Erythroblast (primary cell): ENCODE results near the gene GPR176.
"Not testable (repeated sequence)": the region's sequence is repeated elsewhere in the genome, so short reads cannot be mapped to it uniquely, and the experiment has no call there.

Experiments used
- DNase-seq, 2 experiments: peaks; one replicate each; lab custom pipeline; 2025; lab: John Stamatoyannopoulos, UW
- GATA1 ChIP-seq: IDR thresholded peaks from 2 replicates; pipeline ENCODE4 v1.6.1; 2011; ENCODE audit warnings: low read depth, mild to moderate bottlenecking, control low read depth, low read length, moderate library complexity
- POLR2A ChIP-seq: IDR thresholded peaks from 2 replicates; pipeline ENCODE4 v1.6.1; 2011; ENCODE audit warnings: mild to moderate bottlenecking, low read length

The GPR176 gene

DNA sequence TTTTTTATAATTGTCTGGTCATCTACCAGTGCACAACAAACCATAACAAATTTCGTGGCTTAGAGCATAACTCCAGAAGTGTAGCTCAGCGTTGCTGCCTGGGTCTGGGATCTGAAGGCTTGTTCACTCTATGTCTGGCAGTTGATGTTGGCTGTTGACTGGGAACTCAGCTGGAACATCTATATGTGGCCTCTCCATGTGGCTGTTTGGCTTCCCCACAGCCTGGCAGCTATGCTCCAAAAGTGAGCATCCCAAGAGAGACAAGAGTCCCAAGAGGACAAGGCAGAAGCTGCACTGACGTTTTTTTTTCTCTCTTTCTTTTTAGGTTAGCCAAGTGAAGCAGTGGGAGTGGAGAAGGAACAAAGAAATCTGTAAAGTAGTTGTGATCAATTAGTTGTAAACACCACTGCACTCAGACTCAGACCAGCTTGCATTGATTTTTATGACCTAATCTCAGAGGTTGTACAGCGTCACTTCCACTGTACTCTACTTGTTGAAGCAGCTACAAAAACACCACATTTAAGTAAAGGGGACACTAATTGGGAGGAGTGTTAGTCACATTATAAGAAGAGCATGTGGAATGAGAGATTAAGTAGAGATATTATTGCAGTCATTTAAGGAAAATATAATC lies 2.5 kb upstream of the GPR176 start:
- no peak for TF ChIP-seq GATA1
- no peak for TF ChIP-seq POLR2A
- no peak for DNase-seq

GRCh38 chr15:39921274-39921638 lies 1.2 kb upstream of the GPR176 start:
- DNase-seq: no peak
- TF ChIP-seq GATA1 (no peak), POLR2A (no peak)

- no peak for TF ChIP-seq GATA1
- TF ChIP-seq POLR2A: peak; percentile 79
- DNase-seq: peak; percentile 87 to 92
Measured at GRCh38 chr15:39920510-39921273, 626 bp upstream of the GPR176 start.

GRCh38 chr15:39919411-39919747 lies 687 bp downstream of the GPR176 start:
- no peak for DNase-seq
- TF ChIP-seq GATA1 (no peak), POLR2A (no peak)

- TF ChIP-seq GATA1: no peak
- DNase-seq: peak in 1 of 2 experiments; percentile 35
Measured at GRCh38 chr15:39918688-39919385, 1.2 kb downstream of the GPR176 start.

DNA sequence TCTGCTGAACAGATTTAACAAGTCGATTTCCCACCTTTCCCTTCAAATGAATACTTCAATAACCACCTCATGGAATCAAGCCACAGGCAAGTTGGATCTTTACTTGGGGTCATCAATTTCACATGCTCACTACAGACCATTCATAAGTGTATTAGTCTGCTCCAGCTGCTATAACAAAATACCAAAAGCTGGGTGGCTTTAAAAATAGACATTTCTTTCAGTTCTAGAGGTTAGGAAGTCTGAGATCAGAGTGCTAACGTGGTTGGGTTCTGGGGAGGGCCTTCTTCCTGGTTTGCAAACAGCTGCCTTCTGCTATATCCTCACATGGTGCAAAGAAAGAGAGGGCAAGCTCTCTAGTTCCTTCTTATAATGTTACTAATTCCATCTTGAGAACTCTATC lies 5.1 kb downstream of the GPR176 start:
- no peak for DNase-seq
- no peak for TF ChIP-seq POLR2A
- TF ChIP-seq GATA1: no peak

- TF ChIP-seq GATA1: no peak
- TF ChIP-seq POLR2A: no peak
- no peak for DNase-seq
Measured at GRCh38 chr15:39909007-39909406, 11.1 kb downstream of the GPR176 start.

- no peak for DNase-seq
- TF ChIP-seq GATA1: no peak
- TF ChIP-seq POLR2A: no peak
Measured at GRCh38 chr15:39908186-39908585, 11.9 kb downstream of the GPR176 start.

GRCh38 chr15:39907216-39907615 lies 12.8 kb downstream of the GPR176 start:
- TF ChIP-seq POLR2A (no peak), GATA1 (no peak)
- no peak for DNase-seq

DNA sequence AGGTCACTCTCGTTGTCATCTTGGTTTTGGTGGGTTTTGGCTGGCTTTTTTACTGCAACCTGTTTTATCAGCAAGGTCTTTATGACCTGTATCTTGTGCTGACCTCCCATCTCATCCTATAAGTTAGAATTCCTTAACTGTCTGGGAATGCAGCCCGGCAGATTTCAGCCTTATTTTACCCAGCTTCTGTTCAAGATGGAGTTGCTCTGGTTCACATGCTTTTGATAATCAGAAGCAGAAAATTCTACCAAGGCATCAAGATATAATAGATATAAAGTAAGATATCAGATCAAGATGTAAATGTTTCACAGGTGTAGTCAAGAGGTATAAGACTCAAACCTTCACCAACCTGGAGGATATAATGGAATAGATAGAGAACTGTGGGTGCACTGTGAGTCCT lies 16.0 kb downstream of the GPR176 start:
- no peak for TF ChIP-seq POLR2A

DNA sequence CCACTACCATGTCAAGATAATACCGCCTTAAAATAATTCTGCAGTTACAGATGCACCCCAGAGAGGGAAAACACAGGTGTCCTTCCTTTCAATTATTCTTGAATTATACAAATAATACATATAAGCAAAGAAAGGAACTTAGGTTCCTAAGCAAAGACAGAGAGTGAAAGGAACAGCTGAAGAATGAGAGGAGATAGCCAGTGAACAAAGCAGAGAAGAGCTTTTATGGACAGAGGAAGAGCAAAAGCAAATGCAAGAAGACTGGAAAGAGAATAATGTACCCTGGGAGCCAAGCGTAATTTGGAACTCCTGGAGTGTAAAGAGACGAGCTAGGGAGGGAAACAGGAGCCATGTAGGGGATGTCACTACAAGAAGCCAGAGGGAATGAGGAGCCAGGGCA lies 21.7 kb downstream of the GPR176 start:
- TF ChIP-seq POLR2A (no peak), GATA1 (no peak)
- DNase-seq: no peak

More for the DNA sequence above, 16.0 kb downstream of the GPR176 start:
- no peak for DNase-seq

- no peak for DNase-seq
- no peak for TF ChIP-seq POLR2A
- TF ChIP-seq GATA1: no peak
Measured at GRCh38 chr15:39896846-39897245, 23.2 kb downstream of the GPR176 start.

GRCh38 chr15:39896101-39896500 lies 24.0 kb downstream of the GPR176 start:
- TF ChIP-seq GATA1: no peak
- TF ChIP-seq POLR2A: no peak
- peak; percentile 8 to 43 for DNase-seq

- DNase-seq: not testable (repeated sequence)
Measured at GRCh38 chr15:39893051-39893450, 27.0 kb downstream of the GPR176 start.

GRCh38 chr15:39892418-39892817 lies 27.6 kb downstream of the GPR176 start:
- DNase-seq: peak in 1 of 2 experiments; percentile 19
- no peak for TF ChIP-seq POLR2A
- TF ChIP-seq GATA1: no peak
